Right renal cortex interstitium (tissue), 3 donors: ENCODE data around the gene SLC35F1. TPM values are rescaled to one million over a fixed set of nuclear protein-coding genes. Genes with fewer than 3 reads are reported as not detected.
"Not testable (repeated sequence)": the region's sequence is repeated elsewhere in the genome, so short reads cannot be mapped to it uniquely, and the experiment has no call there.

Experiments used
- DNase-seq, 3 donors: peaks; one replicate each; pipeline ENCODE4 v3.0.0-alpha.2; 2013; ENCODE audit warnings: low read depth in 3 of 3, low spot score in 2 of 3
- polyA plus RNA-seq, 3 donors: library from polyadenylated mRNA; unstranded; fragments of 120-200 nt; gene quantifications; one replicate each; pipeline ENCODE4 v1.2.1, GENCODE V29; 2013; ENCODE audit not compliant: insufficient read length in 3 of 3

SLC35F1 gene
- polyA plus RNA-seq, 3 donors: 3.1 to 3.6 (median 3.3) TPM

GRCh38 chr6:117924690-117925089, 17.6 kb downstream of the SLC35F1 start:
- DNase-seq: no peak

- DNase-seq: no peak
These were observed 20.8 kb downstream of the SLC35F1 start for GRCh38 chr6:117927866-117928265.

- DNase-seq: no peak
These were observed 21.8 kb downstream of the SLC35F1 start for GRCh38 chr6:117928833-117929232.

- DNase-seq: no peak
These were observed 22.4 kb downstream of the SLC35F1 start for GRCh38 chr6:117929501-117929900.

GRCh38 chr6:117930645-117931044, 23.6 kb downstream of the SLC35F1 start:
- no peak for DNase-seq

- no peak for DNase-seq
These were observed 24.9 kb downstream of the SLC35F1 start for GRCh38 chr6:117932001-117932400.

GRCh38 chr6:117932676-117933075, 25.6 kb downstream of the SLC35F1 start:
- DNase-seq: no peak

- DNase-seq: no peak
These were observed 26.4 kb downstream of the SLC35F1 start for GRCh38 chr6:117933471-117933870.

GRCh38 chr6:117938311-117938995, 31.4 kb downstream of the SLC35F1 start:
- DNase-seq: no peak

GRCh38 chr6:117947234-117947633, 40.2 kb downstream of the SLC35F1 start:
- DNase-seq: no peak

GRCh38 chr6:117951783-117952182, 44.7 kb downstream of the SLC35F1 start:
- DNase-seq: no peak

- no peak for DNase-seq
These were observed 48.7 kb downstream of the SLC35F1 start for GRCh38 chr6:117955684-117956256.

- no peak for DNase-seq
These were observed 49.3 kb downstream of the SLC35F1 start for GRCh38 chr6:117956386-117956785.

GRCh38 chr6:117958536-117958935, 51.5 kb downstream of the SLC35F1 start:
- no peak for DNase-seq

GRCh38 chr6:117960877-117961276, 53.8 kb downstream of the SLC35F1 start:
- DNase-seq: no peak

- no peak for DNase-seq
These were observed 54.2 kb downstream of the SLC35F1 start for GRCh38 chr6:117961301-117961700.

- DNase-seq: not testable (repeated sequence)
These were observed 58.7 kb downstream of the SLC35F1 start for GRCh38 chr6:117965763-117966162.

- DNase-seq: no peak
These were observed 64.6 kb downstream of the SLC35F1 start for GRCh38 chr6:117971637-117972036.

- no peak for DNase-seq
These were observed 68.0 kb downstream of the SLC35F1 start for GRCh38 chr6:117974914-117975627.

- DNase-seq: peak in 2 of 3 donors; percentile 27 to 43
These were observed 69.1 kb downstream of the SLC35F1 start for GRCh38 chr6:117976030-117976651.

GRCh38 chr6:117985916-117986315, 78.9 kb downstream of the SLC35F1 start:
- no peak for DNase-seq
